Endothelial cell of umbilical vein (primary cell): ENCODE results near the gene SSC5D. TPM values are rescaled to one million over a fixed set of nuclear protein-coding genes. Genes with fewer than 3 reads are reported as not detected.

ENCODE experiments used
- BruUV-seq: library from RNA; stranded (reverse); fragments of 400-500 nt; replicated peaks from 2 replicates; lab custom pipeline; 2021; lab: Mats Ljungman, UMichigan
- CTCF ChIA-PET: fragments of 300-600, 350-600 bp; sonication (Branson Sonifier 250); formaldehyde crosslinking; loops from one replicate; lab custom pipeline; 2021; ENCODE audit warnings: antibody characterized with exemption, inconsistent platforms; lab: Charles Lee
- POLR2A ChIA-PET: fragments of 300-600, 350-600 bp; sonication (Branson Sonifier 250); formaldehyde crosslinking; loops from one replicate; lab custom pipeline; 2021; ENCODE audit warnings: antibody characterized with exemption, inconsistent platforms; lab: Charles Lee
- DNase-seq: peaks from one replicate; pipeline ENCODE4 v3.0.0-alpha.2; 2011; ENCODE audit warnings: low read depth, low spot score
- FAIRE-seq: peaks from 2 replicates; lab custom pipeline; 2011; peaks lifted over from hg19 to GRCh38; lab: Jason Lieb, UNC
- H2AFZ ChIP-seq: 2 replicates; pipeline ENCODE4 v1.6.0; 2012; ENCODE audit warnings: low read depth, low read length, control low read depth, inconsistent platforms
- H3K27ac ChIP-seq: 2 replicates; pipeline ENCODE4 v1.5.1; 2011; ENCODE audit warnings: low read depth, mild to moderate bottlenecking, control low read depth, low read length, moderate library complexity; ENCODE audit not compliant: insufficient read depth
- H3K27me3 ChIP-seq, 2 experiments: 2 replicates each; pipeline versions ENCODE4 v1.6.0 to v1.6.1; 2011; ENCODE audit warnings: low read length in 2 of 2, mixed read lengths in 1 of 2; ENCODE audit not compliant: control insufficient read depth in 2 of 2, insufficient read depth in 2 of 2
- H3K36me3 ChIP-seq, 2 experiments: 2 replicates in 1 of 2; 3 replicates in 1 of 2; pipeline ENCODE4 v1.5.1; 2011; ENCODE audit warnings: low read length in 2 of 2, mild to moderate bottlenecking in 1 of 2, moderate library complexity in 1 of 2; ENCODE audit not compliant: control insufficient read depth in 2 of 2, insufficient read depth in 2 of 2; ENCODE audit errors: extremely low read depth in 1 of 2
- H3K4me1 ChIP-seq: 3 replicates; pipeline ENCODE4 v1.5.1; 2011; ENCODE audit warnings: mild to moderate bottlenecking, low read length; ENCODE audit not compliant: control insufficient read depth, insufficient read depth; ENCODE audit errors: extremely low read depth
- H3K4me2 ChIP-seq: 2 replicates; pipeline ENCODE4 v1.6.1; 2011; ENCODE audit warnings: low read length, control low read depth, mixed read lengths; ENCODE audit not compliant: insufficient read depth
- H3K4me3 ChIP-seq, 3 experiments: fragments of 200-600 bp in 1 of 3; sonication (generic), shearing (Covaris generic) in 1 of 3; replicated peaks in 1 of 3; 2 replicates each; pipeline ENCODE4 v1.5.1; 2011 to 2016; ENCODE audit warnings: control low read depth in 3 of 3, low read length in 3 of 3, mild to moderate bottlenecking in 2 of 3, inconsistent platforms in 1 of 3, low read depth in 1 of 3, moderate library complexity in 1 of 3; ENCODE audit not compliant: insufficient read depth in 1 of 3
- H3K79me2 ChIP-seq: 2 replicates; pipeline ENCODE4 v1.6.0; 2012; ENCODE audit warnings: low read length, inconsistent platforms; ENCODE audit not compliant: control insufficient read depth, insufficient read depth
- H3K9ac ChIP-seq: replicated peaks from 2 replicates; pipeline ENCODE3; 2011; ENCODE audit warnings: low read length, control low read depth; ENCODE audit not compliant: insufficient read depth; ENCODE audit errors: extremely low read depth
- H3K9me1 ChIP-seq: replicated peaks from 3 replicates; pipeline ENCODE4 v1.6.0; 2011; ENCODE audit warnings: mild to moderate bottlenecking, low read length; ENCODE audit not compliant: control insufficient read depth, insufficient read depth; ENCODE audit errors: extremely low read depth
- H3K9me3 ChIP-seq: replicated peaks from 2 replicates; pipeline ENCODE4 v1.5.1; 2012; ENCODE audit warnings: low read length, inconsistent platforms; ENCODE audit not compliant: control insufficient read depth, insufficient read depth
- H4K20me1 ChIP-seq: replicated peaks from 2 replicates; pipeline ENCODE3; 2011; ENCODE audit warnings: mild to moderate bottlenecking, low read length; ENCODE audit not compliant: control insufficient read depth, insufficient read depth; ENCODE audit errors: extremely low read depth
- EZH2 ChIP-seq: IDR thresholded peaks from 2 replicates; pipeline ENCODE4 v1.6.1; 2012; ENCODE audit warnings: borderline replicate concordance, low read depth, mild to moderate bottlenecking, moderate library complexity, low read length, inconsistent platforms; ENCODE audit not compliant: severe bottlenecking
- FOS ChIP-seq: IDR thresholded peaks from 2 replicates; pipeline ENCODE4 v1.6.1; 2011; ENCODE audit warnings: mild to moderate bottlenecking, low read length, moderate library complexity, borderline replicate concordance; ENCODE audit not compliant: insufficient read depth
- GATA2 ChIP-seq: IDR thresholded peaks from 2 replicates; pipeline ENCODE4 v1.7.0; 2011; ENCODE audit warnings: low read depth, mild to moderate bottlenecking, moderate library complexity, mixed read lengths, low read length; ENCODE audit not compliant: insufficient read length, insufficient read depth
- JUN ChIP-seq: IDR thresholded peaks from 2 replicates; pipeline ENCODE4 v1.6.1; 2011; ENCODE audit warnings: borderline replicate concordance, low read depth; ENCODE audit not compliant: insufficient read length, insufficient read depth
- MYC ChIP-seq: IDR thresholded peaks from one replicate; pipeline ENCODE4 v1.6.1; 2011; ENCODE audit warnings: mild to moderate bottlenecking, low read depth, low read length
- POLR2A ChIP-seq: IDR thresholded peaks from 2 replicates; pipeline ENCODE4 v1.6.1; 2012; ENCODE audit warnings: low read depth, mild to moderate bottlenecking, control low read depth, low read length
- POLR2AphosphoS5 ChIP-seq: IDR thresholded peaks from 2 replicates; pipeline ENCODE4 v1.6.1; 2012; ENCODE audit warnings: low read depth, mild to moderate bottlenecking, control low read depth, low read length, moderate library complexity; ENCODE audit not compliant: insufficient read depth
- dilution Hi-C: fragments of 300-500 bp; cut with MboI; formaldehyde crosslinking; loops from one replicate; pipeline ENCODE4 v1.15.0; 2019; ENCODE audit warnings: low sequenced_read_pairs; ENCODE audit not compliant: extremely low pct_ligation_motif_present
- intact Hi-C: fragments of 100-400 bp; cut with micrococcal nuclease; formaldehyde crosslinking; loops from one replicate; pipeline ENCODE4 v1.10.0; 2022
- polyA plus RNA-seq, 4 experiments: library from polyadenylated mRNA; depleted of rRNA in 3 of 4; stranded (reverse) in 3 of 4; unstranded in 1 of 4; fragments of >200 nt; gene quantifications; 2 replicates each; pipeline versions ENCODE4 v1.2.1 to v1.2.3, GENCODE V29; 2011 to 2012; ENCODE audit warnings: missing spikeins in 1 of 4
- total RNA-seq: library from RNA; stranded (reverse); gene quantifications from 2 replicates; pipeline ENCODE4 v1.2.3, GENCODE V29; 2021
- TF ChIP-seq, protein P1 (sequence below), 2 donors: IDR thresholded peaks; 1 replicate in 1 of 2; 2 replicates in 1 of 2; pipeline ENCODE4 v1.5.1; 2011; ENCODE audit warnings: low read length in 2 of 2, mild to moderate bottlenecking in 2 of 2, moderate library complexity in 2 of 2, control low read depth in 1 of 2, inconsistent platforms in 1 of 2, low read depth in 1 of 2; ENCODE audit not compliant: insufficient read depth in 1 of 2; ENCODE audit errors: extremely low read depth in 1 of 2
- TF ChIP-seq, protein P2 (sequence below): IDR thresholded peaks from 2 replicates; pipeline ENCODE4 v1.6.1; 2011; ENCODE audit not compliant: insufficient read depth, insufficient read length

The SSC5D gene
- total and polyA plus RNA-seq, 2 donors (not counting 3 experiments of a cell fraction or from before 2014, with no cell fraction given): 0.47 to 1.3 TPM

DNA sequence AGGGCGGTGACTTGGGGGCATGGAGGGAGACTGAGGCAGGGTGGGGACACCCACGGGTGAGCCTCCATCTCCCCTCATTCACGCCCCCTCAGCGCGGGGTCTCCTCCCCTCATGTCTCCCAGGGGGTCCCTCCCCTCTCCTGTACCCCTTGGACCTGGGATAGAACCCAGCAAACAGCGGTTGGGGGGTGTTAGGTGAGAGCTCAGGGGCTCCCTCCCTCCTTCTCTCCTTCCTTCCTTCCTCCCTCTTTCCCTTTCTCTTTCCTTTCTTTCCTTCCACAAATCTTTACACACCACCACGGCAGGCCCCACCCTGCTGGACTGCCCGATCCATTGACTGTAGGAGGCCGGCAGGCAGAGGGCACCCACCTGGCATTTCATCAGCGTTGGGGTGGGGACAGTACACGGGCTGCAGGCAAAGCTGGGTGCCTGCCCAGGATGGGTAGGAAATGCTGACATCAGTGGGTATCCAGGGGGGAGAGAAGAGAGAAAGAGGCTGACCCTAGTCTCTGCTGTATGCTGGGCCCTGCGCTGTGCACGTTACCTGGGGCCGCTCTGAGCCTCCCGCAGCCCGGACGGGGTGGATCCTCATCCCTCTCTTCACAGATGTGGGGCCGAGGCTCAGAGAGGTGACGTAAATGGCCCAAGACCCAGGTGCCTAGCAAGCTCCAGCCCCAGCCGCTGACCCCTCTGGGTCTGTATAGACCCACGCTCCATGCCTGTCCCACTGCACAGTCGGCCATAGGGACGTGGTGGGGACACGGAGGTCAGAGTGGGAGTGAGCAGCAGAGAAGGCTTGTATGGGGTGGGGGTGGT lies 3.5 kb downstream of the SSC5D start:
- no peak overlapping the region for H3K4me3 ChIP-seq
- dilution Hi-C loops: no loop called here
- H2AFZ ChIP-seq: no peak overlapping the region
- H3K27me3 ChIP-seq: no peaks in the 10 kb centered on the region
- no peak overlapping the region for H3K9ac ChIP-seq
- no peak for FAIRE-seq
- intact Hi-C loops: no loop called here
- no peaks in the 10 kb centered on the region for H3K79me2 ChIP-seq
- H3K9me1 ChIP-seq: no peaks in the 10 kb centered on the region
- H3K9me3 ChIP-seq: no peaks in the 10 kb centered on the region
- POLR2A ChIA-PET: no interaction called here
- no peak for TF ChIP-seq EZH2
- TF ChIP-seq FOS: no peak
- peaks cover 16% of the 10 kb centered on the region for H3K4me1 ChIP-seq
- no TSS peak for BruUV-seq
- no peak overlapping the region for H3K4me2 ChIP-seq
- CTCF ChIA-PET: interaction anchor here (0.6 to 5.5 kb wide), 4 partner anchors 12 to 345 kb away, joined by 3 to 38 read pairs (median 6); no protein-coding TSS in a partner anchor
- H3K27ac ChIP-seq: no peak overlapping the region
- DNase-seq: no peak
- H3K36me3 ChIP-seq: no peaks in the 10 kb centered on the region
- H4K20me1 ChIP-seq: no peaks in the 10 kb centered on the region

DNA sequence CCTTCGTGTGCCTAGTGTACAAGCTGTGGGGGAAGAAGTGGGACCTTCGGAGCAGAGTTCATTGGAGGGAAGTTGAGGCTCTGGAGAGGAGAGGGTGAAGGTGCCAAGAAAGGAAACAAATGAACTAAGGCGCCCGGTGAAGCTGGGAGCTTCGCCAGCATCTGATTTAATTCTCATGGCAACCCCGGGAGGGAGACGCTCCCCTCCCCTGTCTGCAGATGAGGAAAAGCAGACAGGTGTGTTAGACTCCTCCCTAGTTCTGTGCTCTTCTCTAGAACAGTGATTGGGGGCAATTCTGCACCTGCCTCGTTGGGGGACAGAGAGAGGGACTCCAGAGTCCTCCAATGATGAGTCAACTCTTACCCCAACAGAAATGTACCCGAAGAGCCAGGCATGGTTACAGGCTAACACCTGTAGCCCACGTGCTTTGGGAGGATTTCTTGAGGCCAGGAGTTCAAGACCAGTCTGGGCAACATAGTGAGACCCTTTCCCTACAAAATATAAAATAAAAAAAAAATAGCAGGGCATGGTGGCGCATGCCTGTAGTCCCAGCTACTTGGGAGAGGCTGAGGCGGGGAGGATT lies 4.2 kb downstream of the SSC5D start:
- Histone ChIP-seq H3K36me3 (no peaks in the 10 kb centered on the region), H3K27ac (no peak overlapping the region), H3K9ac (no peak overlapping the region), H3K4me1 (peaks cover 9% of the 10 kb centered on the region), H3K4me3 (no peak overlapping the region), H3K9me3 (no peaks in the 10 kb centered on the region), H4K20me1 (no peaks in the 10 kb centered on the region), H3K27me3 (no peaks in the 10 kb centered on the region), H3K4me2 (no peak overlapping the region), H3K9me1 (no peaks in the 10 kb centered on the region), H3K79me2 (no peaks in the 10 kb centered on the region), H2AFZ (no peak overlapping the region)
- TF ChIP-seq JUN (no peak), GATA2 (no peak), MYC (no peak), FOS (no peak), EZH2 (no peak), POLR2AphosphoS5 (no peak), POLR2A (no peak)
- TF ChIP-seq, protein P1, sequence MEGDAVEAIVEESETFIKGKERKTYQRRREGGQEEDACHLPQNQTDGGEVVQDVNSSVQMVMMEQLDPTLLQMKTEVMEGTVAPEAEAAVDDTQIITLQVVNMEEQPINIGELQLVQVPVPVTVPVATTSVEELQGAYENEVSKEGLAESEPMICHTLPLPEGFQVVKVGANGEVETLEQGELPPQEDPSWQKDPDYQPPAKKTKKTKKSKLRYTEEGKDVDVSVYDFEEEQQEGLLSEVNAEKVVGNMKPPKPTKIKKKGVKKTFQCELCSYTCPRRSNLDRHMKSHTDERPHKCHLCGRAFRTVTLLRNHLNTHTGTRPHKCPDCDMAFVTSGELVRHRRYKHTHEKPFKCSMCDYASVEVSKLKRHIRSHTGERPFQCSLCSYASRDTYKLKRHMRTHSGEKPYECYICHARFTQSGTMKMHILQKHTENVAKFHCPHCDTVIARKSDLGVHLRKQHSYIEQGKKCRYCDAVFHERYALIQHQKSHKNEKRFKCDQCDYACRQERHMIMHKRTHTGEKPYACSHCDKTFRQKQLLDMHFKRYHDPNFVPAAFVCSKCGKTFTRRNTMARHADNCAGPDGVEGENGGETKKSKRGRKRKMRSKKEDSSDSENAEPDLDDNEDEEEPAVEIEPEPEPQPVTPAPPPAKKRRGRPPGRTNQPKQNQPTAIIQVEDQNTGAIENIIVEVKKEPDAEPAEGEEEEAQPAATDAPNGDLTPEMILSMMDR (IDR thresholded peaks at IDR 0.05; ENCODE audit: extremely low read depth in 1 of 2, insufficient read depth in 1 of 2, low read depth in 1 of 2, low read length in 2 of 2): no peak
- TF ChIP-seq, protein P2, sequence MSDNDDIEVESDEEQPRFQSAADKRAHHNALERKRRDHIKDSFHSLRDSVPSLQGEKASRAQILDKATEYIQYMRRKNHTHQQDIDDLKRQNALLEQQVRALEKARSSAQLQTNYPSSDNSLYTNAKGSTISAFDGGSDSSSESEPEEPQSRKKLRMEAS: no peak
- BruUV-seq: no TSS peak
- ChIA-PET POLR2A (no interaction called here), CTCF (interaction anchor here (3.2 to 5.5 kb wide), 2 partner anchors 12 to 25 kb away, joined by 17 to 38 read pairs; no protein-coding TSS in a partner anchor)
- DNase-seq (no peak), FAIRE-seq (no peak)
- dilution Hi-C loops (no loop called here), intact Hi-C loops (no loop called here)
